Coronary artery (tissue), 2 donors: ENCODE data around the gene ERICH3.

Source experiments
- DNase-seq: peaks from one replicate; pipeline ENCODE4 v3.0.0-alpha.2; 2017; ENCODE audit warnings: low spot score
- H3K27ac ChIP-seq, 2 donors: fragments of 200-600 bp; sonication (generic); one replicate each; pipeline ENCODE4 v1.5.1; 2016 to 2019
- H3K4me3 ChIP-seq: fragments of 200-600 bp; sonication (generic); 2 replicates; pipeline ENCODE4 v1.5.1; 2016; ENCODE audit warnings: mild to moderate bottlenecking, moderate library complexity
- CTCF ChIP-seq: fragments of 200-600 bp; sonication (generic); IDR thresholded peaks from one replicate; pipeline ENCODE4 v1.5.1; 2019; ENCODE audit warnings: antibody characterized with exemption

Gene ERICH3

DNA sequence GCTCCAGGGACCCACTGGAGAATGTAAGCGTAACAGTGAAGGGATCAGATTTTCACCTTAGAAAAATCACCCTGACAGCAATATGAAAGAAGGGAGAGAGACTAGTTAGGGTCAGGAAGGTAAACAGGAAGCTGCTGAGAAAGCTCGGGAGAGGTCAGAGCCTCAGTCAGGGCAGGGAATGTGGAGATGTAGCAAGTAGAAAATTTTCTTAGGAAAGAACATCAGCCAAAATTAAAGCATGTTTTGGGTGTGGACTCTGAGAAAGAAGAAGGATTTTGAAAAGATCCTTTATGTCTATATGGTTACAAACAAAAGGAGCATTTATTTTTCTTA is 16.7 kb upstream of the ERICH3 start:
- no peak for TF ChIP-seq CTCF
- DNase-seq: no peak
- no peak overlapping the region for H3K27ac ChIP-seq
- no peak overlapping the region for H3K4me3 ChIP-seq

- H3K4me3 ChIP-seq: no peak overlapping the region
- TF ChIP-seq CTCF: peak; percentile 66
- no peak overlapping the region for H3K27ac ChIP-seq
- no peak for DNase-seq
Observed at GRCh38 chr1:74689621-74690363, 16.2 kb upstream of the ERICH3 start.

- no peak for TF ChIP-seq CTCF
- Histone ChIP-seq H3K4me3 (no peak overlapping the region), H3K27ac (no peak overlapping the region)
- DNase-seq: no peak
Observed at GRCh38 chr1:74686928-74687327, 13.3 kb upstream of the ERICH3 start.

GRCh38 chr1:74684301-74684700 is 10.7 kb upstream of the ERICH3 start:
- H3K4me3 ChIP-seq: no peak overlapping the region
- H3K27ac ChIP-seq: no peak overlapping the region
- TF ChIP-seq CTCF: no peak
- DNase-seq: no peak

DNA sequence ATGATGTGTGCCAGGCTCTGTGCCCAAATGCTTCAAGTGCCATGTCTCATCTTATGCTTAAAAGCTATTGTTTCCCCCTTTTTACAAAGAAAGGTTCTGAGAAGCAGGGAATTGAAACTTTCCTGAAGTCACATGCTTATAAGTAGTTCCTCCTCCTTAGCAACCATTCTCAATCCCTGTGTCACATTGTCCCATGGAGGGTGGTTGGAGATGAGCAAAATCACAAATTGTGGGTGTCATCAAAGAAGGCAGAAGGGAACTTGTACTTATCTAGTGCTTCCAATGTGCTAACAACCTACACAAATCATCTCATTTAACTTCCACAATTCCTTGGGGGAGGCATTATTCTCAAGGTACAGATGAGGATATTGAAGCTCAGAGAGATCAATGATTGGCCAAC is 10.1 kb upstream of the ERICH3 start:
- Histone ChIP-seq H3K4me3 (no peak overlapping the region), H3K27ac (no peak overlapping the region)
- TF ChIP-seq CTCF: no peak
- no peak for DNase-seq

- DNase-seq: no peak
- no peak overlapping the region for H3K4me3 ChIP-seq
- TF ChIP-seq CTCF: no peak
- no peak overlapping the region for H3K27ac ChIP-seq
Observed at GRCh38 chr1:74681851-74682250, 8.3 kb upstream of the ERICH3 start.

- DNase-seq: no peak
- H3K27ac ChIP-seq: no peak overlapping the region
- no peak for TF ChIP-seq CTCF
- H3K4me3 ChIP-seq: no peak overlapping the region
Observed at GRCh38 chr1:74681449-74681848, 7.9 kb upstream of the ERICH3 start.
